ENCODE results near the gene ENOX2.
"Not testable (repeated sequence)": the region's sequence is repeated elsewhere in the genome, so short reads cannot be mapped to it uniquely, and the experiment has no call there.

Gene ENOX2, protein sequence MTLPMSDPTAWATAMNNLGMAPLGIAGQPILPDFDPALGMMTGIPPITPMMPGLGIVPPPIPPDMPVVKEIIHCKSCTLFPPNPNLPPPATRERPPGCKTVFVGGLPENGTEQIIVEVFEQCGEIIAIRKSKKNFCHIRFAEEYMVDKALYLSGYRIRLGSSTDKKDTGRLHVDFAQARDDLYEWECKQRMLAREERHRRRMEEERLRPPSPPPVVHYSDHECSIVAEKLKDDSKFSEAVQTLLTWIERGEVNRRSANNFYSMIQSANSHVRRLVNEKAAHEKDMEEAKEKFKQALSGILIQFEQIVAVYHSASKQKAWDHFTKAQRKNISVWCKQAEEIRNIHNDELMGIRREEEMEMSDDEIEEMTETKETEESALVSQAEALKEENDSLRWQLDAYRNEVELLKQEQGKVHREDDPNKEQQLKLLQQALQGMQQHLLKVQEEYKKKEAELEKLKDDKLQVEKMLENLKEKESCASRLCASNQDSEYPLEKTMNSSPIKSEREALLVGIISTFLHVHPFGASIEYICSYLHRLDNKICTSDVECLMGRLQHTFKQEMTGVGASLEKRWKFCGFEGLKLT

DNA sequence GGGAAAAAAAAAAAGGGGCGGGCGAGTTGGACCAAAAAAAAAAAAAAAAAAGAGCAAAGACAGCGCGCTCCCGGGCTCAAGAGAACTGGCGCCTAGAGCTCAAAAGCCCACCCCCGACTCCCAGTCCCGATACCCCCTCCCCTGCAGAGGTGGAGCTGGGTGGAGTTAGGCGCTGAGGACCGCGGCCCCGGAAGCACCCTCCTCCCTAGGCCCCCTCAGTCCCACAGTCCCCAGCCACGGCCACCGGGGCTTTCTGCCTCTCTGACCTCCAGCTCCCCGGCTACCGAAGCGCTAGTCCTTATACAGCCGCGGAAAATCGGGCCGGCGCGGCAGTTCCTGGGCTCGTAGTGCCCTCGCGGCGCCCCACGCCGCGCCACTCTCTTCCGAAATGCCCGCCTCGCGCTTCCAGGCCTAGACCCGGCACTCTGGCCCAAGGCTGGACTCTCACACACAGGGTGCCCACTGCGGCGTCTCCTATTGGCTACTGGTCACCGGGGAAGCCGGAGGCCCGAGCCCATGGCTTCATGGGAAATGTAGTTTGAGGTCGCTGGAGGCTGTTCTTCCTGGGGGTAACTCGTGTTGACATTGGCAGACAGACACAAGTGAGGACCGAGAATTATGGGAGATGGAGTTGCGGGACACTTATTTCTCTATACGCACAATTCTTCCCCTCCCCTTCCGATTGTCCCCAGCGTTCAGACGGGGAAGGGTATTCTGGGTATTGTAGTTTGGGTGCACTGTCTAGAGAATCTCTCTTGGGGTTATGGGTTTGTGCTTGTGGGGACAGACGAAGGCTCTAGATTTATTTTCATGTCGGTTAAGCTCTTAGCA is at the start of gene ENOX2:
TSS of gene ENOX2 (minus strand) at position 427 of the 831 bp plus-strand sequence. CDS start 199,993 bp downstream, outside the sequence.
- DNase-seq (ENCODE audit: low read depth in 2 of 2, low spot score in 1 of 2): peak; percentile 45 to 70

DNA sequence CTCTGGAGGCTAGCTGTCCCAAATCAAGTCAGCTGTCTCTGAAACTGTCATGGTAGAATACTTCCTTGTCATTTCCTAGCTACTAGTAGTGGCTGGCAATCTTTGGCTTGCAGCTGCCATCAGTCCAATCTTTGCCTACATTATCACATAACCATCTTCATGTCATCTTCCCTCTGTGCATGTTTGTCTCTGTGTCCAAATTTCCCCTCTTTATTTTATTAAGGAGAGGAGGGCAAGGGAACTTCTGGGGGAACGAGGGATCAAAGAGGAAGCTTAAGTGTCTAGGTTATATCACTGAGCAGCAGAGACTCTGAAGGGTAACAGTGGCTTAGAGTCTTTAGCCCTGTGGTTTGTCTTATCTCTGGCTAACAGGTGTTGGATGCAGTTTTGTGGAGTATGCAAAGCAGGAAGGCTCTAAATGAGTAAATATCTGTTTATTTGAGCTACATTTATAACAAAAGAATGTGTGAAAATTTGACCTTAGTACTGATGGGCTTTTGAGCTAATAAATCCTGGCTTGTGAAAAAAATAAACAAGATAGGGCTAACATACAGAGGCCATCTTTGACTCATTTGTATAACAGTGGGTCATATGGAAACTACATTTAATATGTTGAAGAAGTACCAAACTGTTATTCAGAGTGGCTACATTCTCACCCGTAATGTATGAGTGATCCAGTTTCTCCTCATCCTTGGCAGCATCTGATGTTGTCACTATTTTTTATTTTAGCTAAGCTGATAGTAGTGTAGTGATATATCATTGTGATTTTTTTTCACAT is 49.4 kb upstream of the ENOX2 start:
- no peak for DNase-seq (ENCODE audit: low read depth in 2 of 2, low spot score in 1 of 2)

DNA sequence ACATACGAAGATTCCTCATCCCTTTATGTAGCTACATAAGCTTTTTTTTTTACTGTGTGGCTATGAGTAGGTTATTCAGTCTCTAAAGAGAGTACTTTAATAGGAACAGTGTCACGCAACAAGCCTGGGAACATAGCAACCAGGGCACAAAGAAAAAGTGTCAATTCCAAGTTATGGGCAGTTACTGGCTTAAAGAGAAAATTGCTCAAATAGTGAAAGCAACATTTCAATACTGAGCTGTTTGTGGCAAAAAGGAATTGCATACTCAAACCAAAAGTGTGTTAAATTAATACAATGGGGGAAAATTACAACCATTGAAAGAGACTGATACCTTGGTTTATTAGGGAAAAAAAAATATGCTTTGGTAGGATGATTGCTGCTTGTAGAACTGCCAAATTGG is 41.2 kb upstream of the ENOX2 start:
- no peak for DNase-seq (ENCODE audit: low read depth in 2 of 2, low spot score in 1 of 2)

DNA sequence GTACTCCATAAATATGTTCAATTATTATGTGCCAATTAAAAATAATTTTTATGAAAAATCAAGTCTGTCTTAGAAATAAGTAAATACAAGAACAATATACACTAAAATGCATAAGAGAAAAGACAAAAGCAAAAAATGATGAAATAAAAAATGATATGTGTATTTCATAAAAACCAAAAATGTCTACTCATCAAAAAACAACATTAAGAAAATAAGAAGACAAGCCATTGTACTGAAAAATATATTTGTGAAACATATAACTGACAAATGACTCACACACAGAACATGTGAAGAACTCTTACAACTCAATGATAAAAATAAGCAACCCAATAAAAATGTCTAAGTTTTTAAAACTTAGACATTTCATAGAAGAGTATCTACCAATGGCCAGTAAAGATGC is 34.1 kb upstream of the ENOX2 start:
- no peak for DNase-seq (ENCODE audit: low read depth in 2 of 2, low spot score in 1 of 2)

DNA sequence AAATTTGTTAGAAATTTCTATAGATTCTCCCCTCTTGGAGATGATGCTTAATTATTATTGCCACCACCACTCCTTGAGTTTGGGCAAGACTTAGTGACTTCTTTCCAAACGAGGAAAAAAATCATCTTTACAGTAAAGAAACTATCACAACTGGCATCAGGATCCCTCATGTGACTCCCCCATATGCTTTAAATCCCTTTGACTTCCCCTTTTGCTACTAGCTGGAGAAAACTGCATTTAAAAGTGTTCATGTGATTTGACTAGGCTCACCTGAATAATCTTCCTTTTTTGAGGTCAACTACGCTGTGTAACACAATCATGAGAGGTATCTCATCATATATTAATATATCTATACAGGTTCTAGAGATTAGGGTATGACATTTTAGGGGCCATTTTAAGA is 30.3 kb upstream of the ENOX2 start:
- DNase-seq (ENCODE audit: low read depth in 2 of 2, low spot score in 1 of 2): no peak

DNA sequence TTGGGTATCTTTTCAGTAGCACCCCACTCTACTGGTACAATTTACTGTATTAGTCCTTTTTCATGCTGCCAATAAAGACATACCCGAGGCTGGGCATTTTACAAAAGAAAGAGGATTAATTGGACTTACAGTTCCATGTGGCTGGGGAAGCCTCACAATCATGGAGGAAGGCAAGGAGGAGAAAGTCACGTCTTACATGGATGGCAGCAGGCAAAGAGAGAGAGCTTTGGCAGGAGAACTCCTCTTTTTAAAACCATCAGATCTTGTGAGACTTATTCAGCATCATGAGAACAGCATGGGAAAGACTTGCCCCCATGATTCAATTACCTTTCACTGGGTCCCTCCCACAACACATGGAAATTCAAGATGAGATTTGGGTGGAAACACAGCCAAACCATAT is 17.4 kb upstream of the ENOX2 start:
- not testable (repeated sequence) for DNase-seq (ENCODE audit: low read depth in 2 of 2, low spot score in 1 of 2)

DNA sequence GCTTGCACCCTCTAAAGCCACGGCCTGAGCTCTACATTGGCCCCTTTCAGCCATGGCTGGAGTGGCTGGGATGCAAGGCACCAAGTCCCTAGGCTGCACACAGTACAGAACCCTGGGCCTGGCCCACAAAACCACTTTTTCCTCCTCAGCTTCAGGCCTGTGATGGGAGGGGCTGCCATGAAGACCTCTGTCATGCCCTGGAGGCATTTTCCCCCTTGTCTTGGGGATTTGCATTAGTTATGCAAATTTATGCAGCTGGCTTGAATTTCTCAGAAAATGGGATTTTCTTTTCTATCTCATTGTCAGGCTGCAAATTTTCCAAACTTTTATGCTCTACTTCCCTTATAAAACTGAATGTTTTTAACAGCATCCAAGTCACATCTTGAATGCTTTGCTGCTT is 16.7 kb upstream of the ENOX2 start:
- not testable (repeated sequence) for DNase-seq (ENCODE audit: low read depth in 2 of 2, low spot score in 1 of 2)

DNA sequence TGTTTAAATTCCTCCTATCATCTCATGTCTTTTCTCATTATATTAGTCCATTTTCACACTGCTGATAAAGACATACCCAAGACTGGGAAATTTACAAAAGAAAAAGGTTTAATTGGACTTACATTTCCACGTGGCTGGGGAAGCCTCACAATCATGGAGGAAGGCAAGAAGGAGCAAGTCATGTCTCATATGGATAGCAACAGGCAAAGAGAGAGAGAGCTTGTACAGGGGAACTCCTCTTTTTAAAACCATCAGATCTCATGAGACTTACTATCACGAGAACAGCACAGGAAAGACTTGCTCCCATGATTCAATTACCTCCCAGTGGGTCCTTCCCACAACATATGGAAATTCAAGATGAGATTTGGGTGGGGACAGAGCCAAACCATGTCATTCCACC is 15.5 kb upstream of the ENOX2 start:
- DNase-seq (ENCODE audit: low read depth in 2 of 2, low spot score in 1 of 2): not testable (repeated sequence)

DNA sequence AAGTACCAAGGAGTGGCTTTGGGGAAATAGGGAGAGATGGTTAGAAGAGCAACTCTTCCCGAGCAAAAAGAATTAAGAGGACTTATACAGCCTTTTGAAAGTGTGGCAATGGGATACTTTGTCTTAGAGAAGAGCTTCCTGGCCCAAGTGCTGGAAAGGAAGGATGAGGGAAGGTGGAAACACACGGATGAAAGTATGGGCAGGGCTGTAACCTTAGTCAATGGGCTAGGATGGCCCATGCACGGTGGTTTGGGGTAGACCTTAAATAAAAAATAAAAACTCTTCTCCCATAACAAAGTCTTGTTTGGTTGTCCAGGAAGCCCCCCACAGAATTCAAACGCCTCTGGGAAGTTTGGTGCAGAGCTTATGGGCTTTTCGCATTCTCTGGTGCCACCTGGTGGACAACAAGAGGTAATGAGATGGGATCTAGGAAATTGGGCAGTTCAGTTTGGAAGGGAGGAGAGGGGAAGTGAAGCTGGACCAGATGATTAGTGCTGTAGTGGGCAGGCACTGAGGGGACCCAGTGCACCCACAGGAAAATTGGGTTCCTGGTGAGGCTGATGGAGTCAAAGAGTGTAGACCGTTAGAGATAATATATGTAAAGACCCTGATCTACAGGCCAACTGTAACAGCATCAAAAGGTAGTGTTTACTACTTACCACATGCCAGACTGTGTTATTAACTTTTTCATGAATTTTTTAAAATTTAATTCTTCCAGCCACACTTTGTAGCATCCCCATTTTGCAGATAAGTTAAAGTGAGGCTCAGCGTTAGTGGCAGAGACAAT is 13.8 kb upstream of the ENOX2 start:
- DNase-seq (ENCODE audit: low read depth in 2 of 2, low spot score in 1 of 2): peak in 1 of 2 donors; percentile 1

DNA sequence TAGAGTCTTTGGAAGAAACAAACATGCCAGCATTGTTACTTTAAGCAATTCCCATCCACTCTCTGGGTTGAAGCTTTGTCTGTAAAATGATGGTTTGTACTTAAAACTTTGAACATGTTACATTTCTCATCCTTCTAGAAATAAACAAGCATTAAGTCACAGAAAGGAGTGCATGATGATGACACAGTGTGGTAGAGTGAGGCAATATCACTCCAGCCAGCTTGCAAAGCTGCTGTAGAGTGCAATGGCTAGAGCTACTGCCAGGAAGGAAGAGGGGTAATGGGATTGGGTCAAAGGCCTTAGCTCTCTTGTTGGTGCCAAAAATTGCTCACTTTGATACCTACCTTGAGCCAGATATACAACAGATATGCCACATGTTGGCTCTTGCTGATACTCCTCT is 12.3 kb upstream of the ENOX2 start:
- no peak for DNase-seq (ENCODE audit: low read depth in 2 of 2, low spot score in 1 of 2)

DNA sequence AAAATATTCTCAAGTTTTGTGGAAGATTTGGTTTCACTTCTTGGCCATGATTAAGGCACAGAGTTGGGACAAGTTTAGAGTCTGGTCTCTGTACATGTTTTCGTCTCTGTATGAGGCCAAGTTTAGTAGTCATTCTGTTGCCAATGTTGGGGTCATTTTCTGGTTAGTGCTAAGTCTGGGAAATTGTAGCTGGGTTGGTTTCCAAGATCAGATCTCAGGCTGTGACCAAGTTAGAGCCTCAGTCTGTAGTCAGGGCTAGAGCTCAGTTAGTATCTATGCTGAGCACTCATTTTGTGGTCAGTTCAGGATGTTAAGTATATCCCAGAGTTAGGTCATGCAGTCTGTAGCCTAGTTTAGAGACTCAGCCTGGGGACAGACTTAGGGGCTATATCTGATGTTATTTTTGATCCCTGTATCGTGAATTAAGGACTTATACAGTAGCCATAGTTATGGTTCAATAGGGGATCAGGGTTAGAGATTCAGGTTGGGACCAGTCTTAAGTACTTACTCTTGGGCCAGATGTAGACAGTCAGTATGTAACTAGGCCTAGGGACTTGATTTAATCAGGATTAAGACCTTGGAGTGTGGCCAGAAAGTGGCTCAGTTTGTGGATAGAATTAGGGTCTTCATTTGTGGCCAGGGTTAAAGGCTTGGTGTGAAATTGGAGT is 6.6 kb upstream of the ENOX2 start:
- DNase-seq (ENCODE audit: low read depth in 2 of 2, low spot score in 1 of 2): no peak

DNA sequence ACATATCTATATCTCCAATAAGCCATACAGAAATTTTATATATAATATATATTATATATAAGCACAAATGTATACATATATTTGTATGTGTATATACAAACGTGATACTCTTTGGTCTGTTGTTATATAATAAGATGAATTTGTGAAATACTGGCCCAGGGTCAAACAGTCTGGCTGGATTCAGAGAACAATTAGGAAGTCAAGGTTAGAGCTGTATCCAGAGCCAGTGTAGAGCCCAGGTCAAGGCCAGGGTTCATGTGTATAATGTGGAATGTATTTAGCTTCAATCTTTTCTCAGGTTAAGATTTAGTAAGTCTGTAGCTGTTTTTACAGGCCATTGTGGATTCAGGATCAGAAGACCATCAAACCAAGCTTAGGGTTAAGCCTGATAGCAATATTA is 3.8 kb upstream of the ENOX2 start:
- DNase-seq (ENCODE audit: low read depth in 2 of 2, low spot score in 1 of 2): no peak

DNA sequence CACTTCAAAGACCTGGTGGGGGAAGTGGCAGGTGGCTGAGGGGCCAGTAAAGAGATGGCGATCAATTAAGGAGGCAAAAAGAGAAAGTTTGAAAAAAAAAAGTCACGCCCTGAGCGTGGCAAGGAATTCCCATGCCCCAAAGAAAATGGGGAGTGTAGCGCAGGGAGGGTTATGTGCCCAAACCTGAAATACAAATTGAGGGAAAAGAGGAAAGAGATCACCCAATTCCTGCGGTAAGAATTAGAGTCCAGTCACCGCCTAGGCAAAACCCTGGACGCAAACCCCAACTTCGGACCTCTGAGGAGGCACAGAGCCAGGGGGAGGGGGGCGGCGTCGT is 595 bp downstream of the ENOX2 start:
- DNase-seq (ENCODE audit: low read depth in 2 of 2, low spot score in 1 of 2): no peak

DNA sequence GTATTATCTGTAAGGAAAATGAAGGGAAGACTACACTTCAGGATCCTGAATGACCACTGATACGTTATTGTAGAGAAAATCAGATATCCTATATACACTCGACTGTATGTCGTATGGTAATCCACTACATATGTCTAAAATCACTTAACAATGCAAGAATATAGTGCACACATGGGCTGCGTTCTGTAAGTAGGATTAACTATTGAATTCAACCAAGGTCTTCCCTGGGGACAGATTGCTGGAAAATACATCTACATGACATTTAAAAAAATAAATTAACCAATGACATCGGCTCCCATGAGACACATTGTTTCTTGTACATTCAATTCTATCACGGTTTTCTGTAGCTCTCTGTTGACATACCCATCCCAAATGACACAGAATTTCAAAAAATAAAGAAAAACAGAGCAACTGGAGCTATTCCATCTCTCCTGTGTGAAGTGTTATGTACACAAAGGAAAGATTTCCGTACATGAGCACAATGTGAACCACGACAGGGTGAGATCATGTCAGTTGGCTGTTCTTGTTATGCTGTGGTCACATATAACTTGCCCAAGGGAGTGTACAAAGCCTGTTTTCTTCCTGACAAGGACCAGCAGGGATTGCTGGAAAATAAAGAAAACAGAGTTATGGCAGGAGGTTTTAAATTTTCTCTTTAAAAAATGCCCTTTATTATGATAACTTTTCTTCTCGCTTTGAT is 6.1 kb downstream of the ENOX2 start:
- no peak for DNase-seq (ENCODE audit: low read depth in 2 of 2, low spot score in 1 of 2)

DNA sequence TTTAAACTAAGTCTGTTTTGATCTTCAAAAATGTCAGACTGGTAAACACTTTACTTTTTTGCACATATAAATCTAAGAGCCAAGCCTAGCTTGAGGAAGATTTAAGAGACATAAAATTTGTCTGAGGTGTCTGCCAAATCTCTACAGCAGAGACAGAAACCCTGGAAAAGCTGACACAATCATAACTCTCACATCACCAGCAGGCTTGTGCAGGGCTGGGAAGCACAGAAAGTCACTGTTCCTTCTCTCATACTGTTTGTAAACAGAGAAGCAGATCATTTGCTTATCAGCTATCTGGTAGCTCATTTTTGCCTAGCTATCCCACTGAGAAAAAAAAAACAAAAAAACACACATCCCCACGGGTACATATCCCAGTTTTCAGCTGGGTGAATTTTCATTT is 7.0 kb downstream of the ENOX2 start:
- no peak for DNase-seq (ENCODE audit: low read depth in 2 of 2, low spot score in 1 of 2)

DNA sequence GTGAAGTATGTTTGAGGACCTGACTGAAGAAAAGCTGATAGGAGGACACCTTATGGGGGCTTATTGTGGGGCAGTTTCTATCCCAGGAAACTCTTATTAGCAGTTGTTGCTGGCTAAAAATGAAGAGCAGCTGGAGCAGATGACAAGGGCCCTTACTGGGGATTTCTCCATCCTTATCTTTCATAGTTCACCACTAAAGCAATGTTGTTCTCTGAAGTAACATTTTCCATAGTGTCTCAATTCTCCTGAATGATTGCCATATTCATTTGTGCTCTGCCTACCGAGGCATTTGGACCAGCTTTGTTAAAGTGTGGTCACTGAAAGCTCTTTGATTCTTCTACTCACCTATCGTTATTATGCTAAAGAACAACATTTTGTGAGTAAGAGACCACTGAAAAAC is 7.7 kb downstream of the ENOX2 start:
- DNase-seq (ENCODE audit: low read depth in 2 of 2, low spot score in 1 of 2): no peak

DNA sequence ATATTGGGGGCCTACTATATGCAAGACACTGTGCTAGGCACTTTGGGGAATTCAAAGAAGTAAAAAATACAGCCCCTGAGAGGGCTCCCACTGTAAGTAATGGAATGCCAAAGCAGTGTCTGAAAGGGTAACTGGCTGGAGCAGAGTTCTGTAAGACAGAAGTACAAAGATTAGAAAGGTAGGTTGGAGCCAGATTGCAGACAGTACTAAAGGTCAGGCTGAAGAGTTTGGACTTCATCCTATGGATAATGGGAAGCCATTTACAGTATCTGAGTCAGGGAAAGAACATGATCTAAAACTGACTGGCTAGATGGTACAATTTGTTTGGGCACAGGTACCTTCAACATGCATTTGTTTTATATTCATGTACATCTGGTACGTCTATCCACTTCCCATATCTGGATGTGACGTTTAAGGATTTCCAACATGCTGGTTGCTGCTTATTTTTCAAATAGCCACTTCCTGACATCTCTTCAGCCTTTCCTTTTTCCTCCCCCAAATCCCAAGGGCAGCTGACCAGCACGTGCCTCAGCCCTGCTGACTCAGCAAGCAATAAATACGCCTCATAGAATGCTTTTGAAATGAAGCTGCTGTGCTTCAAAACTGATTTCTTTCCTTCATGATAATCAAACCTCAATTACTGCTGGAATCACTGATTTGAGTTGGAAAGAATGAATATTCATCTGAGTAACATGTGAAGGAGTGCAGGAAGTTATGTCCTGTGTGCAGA is 9.5 kb downstream of the ENOX2 start:
- DNase-seq (ENCODE audit: low read depth in 2 of 2, low spot score in 1 of 2): no peak

DNA sequence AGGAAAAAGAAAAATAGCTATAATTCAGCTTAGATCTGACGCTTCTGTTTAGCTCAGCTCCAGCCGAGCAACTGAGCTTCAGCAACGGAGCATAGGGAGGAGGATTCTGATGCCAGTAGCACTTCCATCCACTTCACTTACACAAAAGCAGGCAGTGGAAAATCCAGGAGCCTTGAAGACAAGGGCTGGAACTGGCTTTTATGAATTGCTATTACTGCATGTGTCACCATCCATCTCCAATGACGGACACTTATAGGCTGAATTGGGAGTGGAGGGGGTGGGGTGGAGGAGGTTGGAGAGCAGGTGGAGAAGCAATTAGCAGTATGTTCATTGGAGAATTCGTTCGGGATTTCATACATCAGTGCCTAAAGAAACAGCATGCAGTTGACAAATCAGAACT is 15.6 kb downstream of the ENOX2 start:
- DNase-seq (ENCODE audit: low read depth in 2 of 2, low spot score in 1 of 2): no peak

DNA sequence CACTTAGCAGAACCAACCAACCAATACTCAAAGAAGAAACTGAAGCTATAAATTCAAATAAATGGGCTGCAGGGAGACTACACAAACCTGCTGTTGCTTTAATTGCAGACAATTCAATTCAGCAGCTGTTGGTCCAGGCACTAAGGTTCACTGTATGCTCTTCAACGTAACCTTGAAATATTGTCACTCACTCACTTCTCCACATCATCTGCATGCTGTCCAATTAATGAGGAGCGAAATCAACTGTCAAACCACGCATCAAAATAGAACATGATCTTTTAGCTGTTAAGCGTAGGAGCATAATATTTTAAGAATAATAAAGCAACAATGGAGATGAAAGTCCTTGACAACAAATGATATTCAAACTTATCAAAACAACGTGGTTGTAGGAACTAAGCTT is 17.0 kb downstream of the ENOX2 start:
- no peak for DNase-seq (ENCODE audit: low read depth in 2 of 2, low spot score in 1 of 2)

All from stimulated activated CD8-positive, alpha-beta memory T cell treated with anti-CD3 and anti-CD28 coated beads, Interleukin-4, amount 100 ng/mL, for 4 hours (primary cell).